Upper lobe of right lung (tissue), 1 donor: ENCODE measurements around the gene PEAK1. TPM values are rescaled to one million over a fixed set of nuclear protein-coding genes. Genes with fewer than 3 reads are reported as not detected.

Experiments used
- ATAC-seq: fragments of 200-7000 bp; cut with Tn5 transposase; one replicate; pipeline ENCODE4 v1.9.1; 2020; ENCODE audit warnings: mild to moderate bottlenecking, moderate library complexity
- DNase-seq: peaks from one replicate; pipeline ENCODE4 v3.0.0-alpha.2; 2020
- H3K27ac ChIP-seq: fragments of 200-600 bp; one replicate; pipeline ENCODE4 v1.8.0; 2022
- H3K27me3 ChIP-seq: fragments of 200-600 bp; one replicate; pipeline ENCODE4 v1.8.0; 2022; ENCODE audit warnings: mild to moderate bottlenecking
- H3K36me3 ChIP-seq: fragments of 200-600 bp; one replicate; pipeline ENCODE4 v1.8.0; 2022
- H3K4me1 ChIP-seq: fragments of 200-600 bp; one replicate; pipeline ENCODE4 v1.8.0; 2022
- H3K4me3 ChIP-seq: fragments of 200-600 bp; one replicate; pipeline ENCODE4 v1.8.0; 2022; ENCODE audit warnings: mild to moderate bottlenecking
- H3K9me3 ChIP-seq: fragments of 200-600 bp; one replicate; pipeline ENCODE4 v1.8.0; 2022
- intact Hi-C: fragments of 100-400 bp; cut with DNase I; formaldehyde crosslinking; loops from one replicate; pipeline ENCODE4 v1.11.0; 2022
- total RNA-seq: library from RNA; stranded (reverse); fragmentation: NEBNext Ultra II Directional; extraction: Animal tissue kit (Norgen Biotek cat#: 25700); gene quantifications from one replicate; pipeline ENCODE4 v1.2.1, GENCODE V29; 2021
- TF ChIP-seq, protein P1 (sequence below): fragments of 200-600 bp; IDR thresholded peaks from one replicate; pipeline ENCODE4 v1.8.0; 2022; ENCODE audit warnings: antibody characterized with exemption
- donor health status: DM: no; HTN: yes; CAD: no; lungs with severe emphysema.

Gene PEAK1
- total RNA-seq, 1 donor from 2014 or later = 139 TPM

DNA sequence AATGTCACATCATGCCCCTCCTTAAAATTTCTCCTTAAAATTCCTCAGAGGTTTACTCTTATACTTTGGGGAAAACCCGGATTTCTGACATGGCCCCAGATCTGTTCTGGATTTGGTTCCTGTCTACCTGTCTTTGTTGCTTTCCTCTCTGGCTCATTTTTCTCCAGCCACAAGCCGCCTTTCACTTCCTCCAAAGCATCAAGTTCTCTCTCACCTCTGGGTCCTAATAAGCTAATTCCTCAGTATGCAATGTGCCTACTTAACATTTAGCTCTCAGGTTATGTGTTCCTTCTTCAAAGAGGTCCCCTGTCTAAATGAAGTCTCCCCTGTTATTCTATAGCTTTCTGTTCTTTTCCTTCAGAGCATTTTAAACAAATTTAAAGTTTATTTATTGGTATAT is 16.9 kb upstream of the PEAK1 start:
- Histone ChIP-seq H3K4me1 (peaks cover 15% of the 10 kb centered on the region), H3K27ac (no peak overlapping the region), H3K9me3 (no peaks in the 10 kb centered on the region), H3K36me3 (no peaks in the 10 kb centered on the region), H3K27me3 (no peaks in the 10 kb centered on the region), H3K4me3 (no peak overlapping the region)
- TF ChIP-seq, protein P1, sequence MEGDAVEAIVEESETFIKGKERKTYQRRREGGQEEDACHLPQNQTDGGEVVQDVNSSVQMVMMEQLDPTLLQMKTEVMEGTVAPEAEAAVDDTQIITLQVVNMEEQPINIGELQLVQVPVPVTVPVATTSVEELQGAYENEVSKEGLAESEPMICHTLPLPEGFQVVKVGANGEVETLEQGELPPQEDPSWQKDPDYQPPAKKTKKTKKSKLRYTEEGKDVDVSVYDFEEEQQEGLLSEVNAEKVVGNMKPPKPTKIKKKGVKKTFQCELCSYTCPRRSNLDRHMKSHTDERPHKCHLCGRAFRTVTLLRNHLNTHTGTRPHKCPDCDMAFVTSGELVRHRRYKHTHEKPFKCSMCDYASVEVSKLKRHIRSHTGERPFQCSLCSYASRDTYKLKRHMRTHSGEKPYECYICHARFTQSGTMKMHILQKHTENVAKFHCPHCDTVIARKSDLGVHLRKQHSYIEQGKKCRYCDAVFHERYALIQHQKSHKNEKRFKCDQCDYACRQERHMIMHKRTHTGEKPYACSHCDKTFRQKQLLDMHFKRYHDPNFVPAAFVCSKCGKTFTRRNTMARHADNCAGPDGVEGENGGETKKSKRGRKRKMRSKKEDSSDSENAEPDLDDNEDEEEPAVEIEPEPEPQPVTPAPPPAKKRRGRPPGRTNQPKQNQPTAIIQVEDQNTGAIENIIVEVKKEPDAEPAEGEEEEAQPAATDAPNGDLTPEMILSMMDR = no peak
- intact Hi-C loops = no loop called here
- ATAC-seq (no peak), DNase-seq (no peak)

DNA sequence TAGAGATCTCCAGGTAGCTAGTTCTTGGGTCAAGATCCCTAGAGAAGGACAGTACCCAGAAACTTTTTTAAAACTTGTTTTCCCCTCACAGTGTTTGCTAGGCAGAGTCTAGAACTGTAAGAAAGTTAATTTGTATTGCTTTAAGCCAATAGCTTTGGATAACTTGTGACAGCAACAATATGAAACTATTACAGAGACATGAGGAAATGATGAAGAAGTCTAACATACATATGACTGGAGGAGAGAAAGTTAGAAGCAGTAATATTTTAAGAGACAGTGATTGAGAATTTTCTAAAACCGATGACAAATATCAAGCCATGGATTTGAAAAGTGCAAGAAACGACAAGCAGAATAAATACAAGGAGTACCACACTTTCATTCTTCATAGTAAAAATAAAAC is 10.7 kb upstream of the PEAK1 start:
- no peak overlapping the region for H3K4me3 ChIP-seq
- H3K27me3 ChIP-seq = no peaks in the 10 kb centered on the region
- H3K27ac ChIP-seq = no peak overlapping the region
- DNase-seq (no peak), ATAC-seq (no peak)
- H3K36me3 ChIP-seq = no peaks in the 10 kb centered on the region
- peaks cover 11% of the 10 kb centered on the region for H3K4me1 ChIP-seq
- intact Hi-C loops = no loop called here
- TF ChIP-seq, protein P1 = no peak
- no peaks in the 10 kb centered on the region for H3K9me3 ChIP-seq

DNA sequence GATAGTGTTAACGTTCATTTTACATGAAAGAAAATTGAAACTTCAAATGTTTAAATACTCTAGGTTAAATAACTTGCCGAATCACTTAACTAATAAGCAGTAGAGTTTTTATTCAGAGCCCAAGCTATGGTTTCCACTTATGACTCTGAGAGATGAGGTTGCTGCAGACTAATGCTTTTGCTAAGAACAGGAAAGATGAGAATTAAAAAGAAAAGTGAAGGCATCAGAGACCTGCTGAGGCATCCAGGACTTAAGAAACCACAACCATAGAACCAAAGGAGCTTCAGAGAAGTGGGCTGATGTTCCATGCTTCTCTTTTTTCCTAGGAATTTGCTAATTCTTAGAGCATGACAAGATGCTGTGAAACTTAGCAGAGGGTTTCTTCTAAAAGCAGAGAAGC is 10.3 kb upstream of the PEAK1 start:
- DNase-seq (no peak), ATAC-seq (no peak)
- Histone ChIP-seq H3K27ac (no peak overlapping the region), H3K4me1 (peaks cover 11% of the 10 kb centered on the region), H3K27me3 (no peaks in the 10 kb centered on the region), H3K9me3 (no peaks in the 10 kb centered on the region), H3K36me3 (no peaks in the 10 kb centered on the region), H3K4me3 (no peak overlapping the region)
- TF ChIP-seq, protein P1 = no peak
- intact Hi-C loops = no loop called here

DNA sequence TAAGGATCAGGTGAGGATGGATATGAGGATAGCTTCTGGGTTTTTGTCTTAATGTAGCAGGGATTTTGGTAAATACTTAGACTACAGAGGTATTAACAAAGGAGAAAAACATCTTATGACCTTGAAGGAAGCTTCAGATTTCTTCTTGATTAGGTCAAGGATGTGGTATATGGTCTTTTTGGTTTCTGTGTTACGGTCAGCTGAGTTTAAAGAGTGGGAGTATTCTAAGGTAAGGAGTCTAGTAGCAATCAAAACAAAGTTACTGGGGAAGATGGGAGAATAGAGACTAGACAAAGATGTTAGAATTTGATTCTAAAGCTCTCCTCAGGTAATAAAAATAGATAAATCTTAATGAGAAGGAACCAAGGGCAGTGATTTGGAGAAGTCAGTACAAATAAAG is 7.0 kb upstream of the PEAK1 start:
- no peak for ATAC-seq
- Histone ChIP-seq H3K9me3 (no peaks in the 10 kb centered on the region), H3K27me3 (no peaks in the 10 kb centered on the region), H3K4me3 (no peak overlapping the region), H3K4me1 (peaks cover 27% of the 10 kb centered on the region), H3K27ac (no peak overlapping the region), H3K36me3 (no peaks in the 10 kb centered on the region)
- DNase-seq = no peak
- TF ChIP-seq, protein P1 = no peak
- intact Hi-C loops = no loop called here

DNA sequence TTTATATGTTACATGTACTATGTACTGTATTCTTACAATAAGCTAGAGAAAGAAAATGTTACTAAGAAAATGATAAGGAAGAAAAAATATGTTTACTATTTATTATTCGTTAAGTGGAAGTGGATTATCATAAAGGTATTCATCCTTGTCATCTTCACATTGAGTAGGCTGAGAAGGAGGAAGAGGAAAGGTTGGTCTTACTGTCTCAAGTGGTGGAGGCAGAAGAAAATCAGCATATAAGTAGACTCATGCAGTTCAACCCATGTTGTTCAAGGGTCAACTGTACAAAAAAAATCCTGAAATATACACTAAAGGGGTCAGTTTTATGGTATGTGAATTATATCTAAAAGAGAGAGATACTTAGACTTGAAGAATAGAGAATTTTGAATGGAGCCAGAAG is 6.5 kb upstream of the PEAK1 start:
- TF ChIP-seq, protein P1 = no peak
- ATAC-seq = no peak
- intact Hi-C loops = no loop called here
- Histone ChIP-seq H3K27ac (no peak overlapping the region), H3K36me3 (no peaks in the 10 kb centered on the region), H3K4me3 (no peak overlapping the region), H3K9me3 (no peaks in the 10 kb centered on the region), H3K27me3 (no peaks in the 10 kb centered on the region), H3K4me1 (peaks cover 32% of the 10 kb centered on the region)
- DNase-seq = no peak

DNA sequence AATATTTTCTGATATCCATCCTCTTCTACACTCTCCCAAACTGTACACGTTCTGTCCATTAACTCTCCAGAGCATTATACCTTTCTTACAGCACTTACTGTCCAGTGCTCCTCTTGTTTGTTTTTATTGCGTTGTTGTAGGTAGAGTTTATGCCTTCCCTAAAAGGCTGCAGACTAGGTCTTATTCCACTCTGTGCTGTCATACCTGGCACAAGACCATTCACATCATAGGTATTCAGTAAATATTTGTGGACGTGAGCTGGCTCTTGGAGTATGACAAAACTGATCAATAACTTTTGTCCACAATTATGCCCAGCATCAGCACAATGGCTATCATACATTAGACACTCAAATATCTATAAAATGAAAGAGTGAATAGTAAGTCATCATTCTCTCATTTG is 5.2 kb upstream of the PEAK1 start:
- Histone ChIP-seq H3K27me3 (no peaks in the 10 kb centered on the region), H3K9me3 (no peaks in the 10 kb centered on the region), H3K36me3 (no peaks in the 10 kb centered on the region), H3K4me3 (no peak overlapping the region), H3K4me1 (peaks cover 24% of the 10 kb centered on the region), H3K27ac (no peak overlapping the region)
- ATAC-seq (no peak), DNase-seq (no peak)
- intact Hi-C loops = no loop called here
- TF ChIP-seq, protein P1 = no peak
